Testis (tissue), 2 donors: Measurements from ENCODE around the gene ESAM.

Experiments used
- CTCF ChIP-seq, 3 experiments: fragments of 450-650 bp in 2 of 3; fragments of 200-600 bp in 1 of 3; sonication (generic) in 1 of 3; IDR thresholded peaks; one replicate each; pipeline ENCODE4 v1.5.1; 2016 to 2019; ENCODE audit warnings: antibody characterized with exemption in 3 of 3, mild to moderate bottlenecking in 2 of 3, moderate library complexity in 1 of 3
- POLR2A ChIP-seq: fragments of 450-650 bp; IDR thresholded peaks from one replicate; pipeline ENCODE4 v1.6.1; 2017; ENCODE audit warnings: antibody characterized with exemption, mild to moderate bottlenecking, moderate library complexity

GRCh38 chr11:124748481-124749343 is 13.4 kb downstream of the ESAM start:
- TF ChIP-seq POLR2A (no peak), CTCF (IDR thresholded peaks at IDR 0.05) (no peak)
